PC-9 (cell line): ENCODE results near the gene ANP32A. TPM values are rescaled to one million over a fixed set of nuclear protein-coding genes. Genes with fewer than 3 reads are reported as not detected.
"Not testable (repeated sequence)": the region's sequence is repeated elsewhere in the genome, so short reads cannot be mapped to it uniquely, and the experiment has no call there.

ENCODE experiments used
- BruUV-seq: library from RNA; stranded (reverse); fragments of 400-500 nt; replicated peaks from 2 replicates; lab custom pipeline; 2021; lab: Mats Ljungman, UMichigan
- CTCF ChIA-PET: fragments of 300-600 bp; sonication (Branson Sonifier 250); formaldehyde crosslinking; loops from one replicate; lab custom pipeline; 2022; ENCODE audit warnings: antibody characterized with exemption; lab: Charles Lee
- POLR2A ChIA-PET: fragments of 300-600 bp; sonication (Branson Sonifier 250); formaldehyde crosslinking; loops from one replicate; lab custom pipeline; 2022; ENCODE audit warnings: antibody characterized with exemption; ENCODE audit not compliant: unreplicated experiment; lab: Charles Lee
- DNase-seq, 2 experiments: peaks; one replicate each; pipeline versions ENCODE4 v3.0.0 to v3.0.0-alpha.2; 2015 to 2022; ENCODE audit warnings: mixed read lengths in 1 of 2
- H2AFZ ChIP-seq: fragments of 200-600 bp; sonication (generic); 2 replicates; pipeline ENCODE4 v1.8.1; 2017; ENCODE audit warnings: antibody characterized with exemption
- H3F3A ChIP-seq: fragments of 200-600 bp; sonication (generic); 2 replicates; pipeline ENCODE4 v1.8.1; 2017; ENCODE audit warnings: antibody characterized with exemption, mild to moderate bottlenecking, low read depth; ENCODE audit not compliant: insufficient read depth
- H3K27ac ChIP-seq: fragments of 200-600 bp; sonication (generic); 2 replicates; pipeline ENCODE4 v1.6.1; 2016; ENCODE audit warnings: mixed run types
- H3K27me3 ChIP-seq: fragments of 200-600 bp; sonication (generic); 2 replicates; pipeline ENCODE4 v1.6.1; 2016; ENCODE audit warnings: low read depth, mixed run types; ENCODE audit not compliant: insufficient read depth
- H3K36me3 ChIP-seq: fragments of 200-600 bp; sonication (generic); 2 replicates; pipeline ENCODE4 v1.6.1; 2016; ENCODE audit warnings: low read depth, mixed run types
- H3K4me1 ChIP-seq: fragments of 200-600 bp; sonication (generic); replicated peaks from 2 replicates; pipeline ENCODE4 v1.6.1; 2016; ENCODE audit warnings: mixed run types; ENCODE audit not compliant: insufficient read depth
- H3K4me2 ChIP-seq: fragments of 200-600 bp; sonication (generic); 2 replicates; pipeline ENCODE4 v1.6.1; 2017; ENCODE audit warnings: mixed run types
- H3K4me3 ChIP-seq: fragments of 200-600 bp; sonication (generic); 2 replicates; pipeline ENCODE4 v1.6.1; 2016; ENCODE audit warnings: mixed run types
- H3K79me2 ChIP-seq: fragments of 200-600 bp; sonication (generic); 2 replicates; pipeline ENCODE4 v1.6.1; 2017; ENCODE audit warnings: low read depth, mixed run types
- H3K9me2 ChIP-seq: fragments of 200-600 bp; sonication (generic); 2 replicates; pipeline ENCODE4 v1.8.1; 2017; ENCODE audit warnings: mild to moderate bottlenecking; ENCODE audit not compliant: insufficient read depth
- H3K9me3 ChIP-seq: fragments of 200-600 bp; sonication (generic); 2 replicates; pipeline ENCODE4 v1.8.1; 2016; ENCODE audit warnings: low read depth; ENCODE audit not compliant: insufficient read depth
- H4K20me1 ChIP-seq: fragments of 200-600 bp; sonication (generic); 2 replicates; pipeline ENCODE4 v1.8.1; 2017; ENCODE audit not compliant: insufficient read depth
- EZH2 ChIP-seq: fragments of 200-600 bp; sonication (generic); IDR thresholded peaks from 2 replicates; pipeline ENCODE4 v1.8.0; 2017; ENCODE audit warnings: antibody characterized with exemption, low read depth
- intact Hi-C: fragments of 100-400 bp; cut with micrococcal nuclease; formaldehyde crosslinking; loops from one replicate; pipeline ENCODE4 v1.10.0; 2022; ENCODE audit not compliant: unreplicated experiment
- total RNA-seq: library from RNA; stranded (reverse); gene quantifications from 2 replicates; pipeline ENCODE4 v1.2.3, GENCODE V29; 2021
- TF ChIP-seq, protein P1 (sequence below): fragments of 200-600 bp; sonication (generic); conservative IDR thresholded peaks from 2 replicates; pipeline ENCODE4 v1.6.1; 2017; ENCODE audit warnings: mixed run types, antibody characterized with exemption, mild to moderate bottlenecking, moderate library complexity

ANP32A gene
- total RNA-seq, 1 experiment from 2014 or later: 182 TPM

DNA sequence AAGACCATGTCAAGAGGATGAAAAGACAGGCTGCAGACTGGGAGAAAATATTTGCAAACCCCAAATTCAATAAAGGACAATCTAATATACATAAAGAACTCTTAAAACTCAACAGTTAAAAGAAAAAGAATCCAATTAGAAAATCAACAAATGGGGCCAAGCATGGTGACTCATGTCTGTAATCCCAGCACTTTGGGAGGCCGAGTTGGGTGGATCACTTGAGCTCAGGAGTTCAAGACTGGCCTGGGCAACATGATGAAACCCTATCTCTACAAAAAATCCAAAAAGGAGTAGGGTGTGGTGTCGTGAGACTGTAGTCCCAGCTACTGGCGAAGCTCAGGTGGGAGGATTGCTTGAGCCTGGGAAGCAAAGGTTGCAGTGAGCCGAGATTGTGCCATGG, 57.6 kb downstream of the ANP32A start:
- CTCF ChIA-PET: no interaction called here
- POLR2A ChIA-PET: no interaction called here
- Histone ChIP-seq H3K27me3 (no peaks in the 10 kb centered on the region), H3K9me3 (no peaks in the 10 kb centered on the region), H3K27ac (no peak overlapping the region), H3K4me1 (no peaks in the 10 kb centered on the region), H4K20me1 (no peaks in the 10 kb centered on the region), H3K9me2 (no peaks in the 10 kb centered on the region), H3K4me3 (no peak overlapping the region), H3K79me2 (no peaks in the 10 kb centered on the region), H3K4me2 (no peak overlapping the region), H2AFZ (no peak overlapping the region), H3K36me3 (no peaks in the 10 kb centered on the region), H3F3A (no peaks in the 10 kb centered on the region)
- intact Hi-C loops: no loop called here
- no TSS peak for BruUV-seq
- no peak for DNase-seq
- TF ChIP-seq, protein P1, sequence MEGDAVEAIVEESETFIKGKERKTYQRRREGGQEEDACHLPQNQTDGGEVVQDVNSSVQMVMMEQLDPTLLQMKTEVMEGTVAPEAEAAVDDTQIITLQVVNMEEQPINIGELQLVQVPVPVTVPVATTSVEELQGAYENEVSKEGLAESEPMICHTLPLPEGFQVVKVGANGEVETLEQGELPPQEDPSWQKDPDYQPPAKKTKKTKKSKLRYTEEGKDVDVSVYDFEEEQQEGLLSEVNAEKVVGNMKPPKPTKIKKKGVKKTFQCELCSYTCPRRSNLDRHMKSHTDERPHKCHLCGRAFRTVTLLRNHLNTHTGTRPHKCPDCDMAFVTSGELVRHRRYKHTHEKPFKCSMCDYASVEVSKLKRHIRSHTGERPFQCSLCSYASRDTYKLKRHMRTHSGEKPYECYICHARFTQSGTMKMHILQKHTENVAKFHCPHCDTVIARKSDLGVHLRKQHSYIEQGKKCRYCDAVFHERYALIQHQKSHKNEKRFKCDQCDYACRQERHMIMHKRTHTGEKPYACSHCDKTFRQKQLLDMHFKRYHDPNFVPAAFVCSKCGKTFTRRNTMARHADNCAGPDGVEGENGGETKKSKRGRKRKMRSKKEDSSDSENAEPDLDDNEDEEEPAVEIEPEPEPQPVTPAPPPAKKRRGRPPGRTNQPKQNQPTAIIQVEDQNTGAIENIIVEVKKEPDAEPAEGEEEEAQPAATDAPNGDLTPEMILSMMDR: no peak
- TF ChIP-seq EZH2: no peak

DNA sequence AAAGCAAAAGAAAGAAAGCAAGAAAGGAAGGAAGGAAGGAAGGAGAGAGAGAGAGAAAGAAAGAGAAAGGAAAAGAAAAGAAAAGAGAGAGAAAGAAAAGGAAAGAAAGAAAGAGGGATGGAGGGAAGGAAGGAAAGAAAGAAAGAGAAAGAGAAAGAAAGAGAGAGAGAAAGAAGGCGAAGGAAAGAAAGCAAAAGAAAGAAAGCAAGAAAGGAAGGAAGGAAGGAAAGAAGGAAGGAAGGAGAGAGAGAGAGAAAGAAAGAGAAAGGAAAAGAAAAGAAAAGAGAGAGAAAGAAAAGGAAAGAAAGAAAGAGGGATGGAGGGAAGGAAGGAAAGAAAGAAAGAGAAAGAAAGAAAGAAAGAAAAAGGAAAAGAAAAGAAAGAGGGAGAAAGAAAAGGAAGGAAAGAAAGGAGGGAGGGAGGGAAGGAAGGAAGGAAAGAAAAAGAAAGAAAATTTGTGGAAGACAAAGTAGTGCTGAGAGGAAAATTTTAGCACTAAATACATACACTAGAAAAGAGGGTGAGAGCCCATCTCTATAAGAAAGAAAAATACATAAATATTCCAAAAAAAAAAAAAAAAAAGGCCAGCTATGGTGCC, 60.6 kb downstream of the ANP32A start:
- H3K4me1 ChIP-seq, CTCF ChIA-PET, DNase-seq, H3K9me3 ChIP-seq, H3K27ac ChIP-seq, H2AFZ ChIP-seq, H4K20me1 ChIP-seq, H3K36me3 ChIP-seq, H3K9me2 ChIP-seq, H3K79me2 ChIP-seq, H3K4me3 ChIP-seq, H3K4me2 ChIP-seq, H3F3A ChIP-seq, H3K27me3 ChIP-seq, BruUV-seq, POLR2A ChIA-PET, intact Hi-C loops: not testable (repeated sequence)

DNA sequence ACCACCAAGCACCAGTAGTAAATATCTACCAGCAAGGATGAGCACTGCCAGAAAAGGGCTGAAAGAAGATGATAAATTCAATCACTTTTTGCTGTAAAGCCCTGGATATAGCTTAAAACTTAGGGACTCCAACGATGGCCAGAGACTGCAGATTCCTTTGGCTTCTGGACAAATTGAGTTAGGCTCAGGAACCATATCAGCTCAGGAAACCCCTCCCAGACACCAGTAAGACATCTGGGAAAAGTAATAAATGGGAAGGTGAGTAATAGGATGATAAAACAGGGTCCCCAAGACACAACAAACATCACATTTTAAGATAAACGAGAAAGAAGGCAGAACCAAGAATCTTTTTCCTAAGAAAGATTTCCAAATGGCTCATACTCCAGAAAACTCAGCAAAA, 65.0 kb downstream of the ANP32A start:
- Histone ChIP-seq H3F3A (no peaks in the 10 kb centered on the region), H3K27ac (no peak overlapping the region), H3K36me3 (no peaks in the 10 kb centered on the region), H3K4me3 (no peak overlapping the region), H3K4me2 (no peak overlapping the region), H2AFZ (no peak overlapping the region), H3K79me2 (no peaks in the 10 kb centered on the region), H3K4me1 (no peaks in the 10 kb centered on the region), H3K27me3 (no peaks in the 10 kb centered on the region), H4K20me1 (no peaks in the 10 kb centered on the region), H3K9me2 (no peaks in the 10 kb centered on the region), H3K9me3 (no peaks in the 10 kb centered on the region)
- TF ChIP-seq, protein P1: no peak
- TF ChIP-seq EZH2: no peak
- no TSS peak for BruUV-seq
- intact Hi-C loops: no loop called here
- no peak for DNase-seq
- POLR2A ChIA-PET: no interaction called here
- CTCF ChIA-PET: interaction anchor here (0.6 kb wide), 1 partner anchor 173 kb away, joined by 3 read pairs; no protein-coding TSS in a partner anchor

DNA sequence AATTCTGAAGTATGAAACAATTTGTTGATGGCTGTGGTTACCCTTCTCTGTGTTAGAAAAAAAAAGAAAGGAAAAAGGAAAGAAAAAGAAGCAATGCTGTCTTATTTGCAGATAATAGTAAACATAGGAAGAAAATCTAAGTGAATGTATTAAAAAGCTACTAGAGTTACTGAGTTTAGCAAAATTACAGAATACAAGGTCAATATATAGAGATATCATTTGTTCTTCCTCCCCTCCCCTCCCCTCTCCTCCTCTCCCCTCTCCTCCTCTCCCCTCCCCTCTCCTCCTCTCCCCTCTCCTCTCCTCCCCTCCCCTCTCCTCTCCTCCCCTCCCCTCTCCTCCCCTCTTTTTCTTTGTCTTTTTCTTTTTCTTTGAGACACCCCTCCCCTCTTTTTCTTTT, 69.1 kb downstream of the ANP32A start:
- TF ChIP-seq EZH2: no peak
- TF ChIP-seq, protein P1: no peak
- POLR2A ChIA-PET: no interaction called here
- H3K4me1 ChIP-seq: no peaks in the 10 kb centered on the region
- H3K4me3 ChIP-seq: no peak overlapping the region
- intact Hi-C loops: no loop called here
- no peaks in the 10 kb centered on the region for H3K9me2 ChIP-seq
- H3K9me3 ChIP-seq: no peaks in the 10 kb centered on the region
- H3K4me2 ChIP-seq: no peak overlapping the region
- no peaks in the 10 kb centered on the region for H3K79me2 ChIP-seq
- H3K27me3 ChIP-seq: no peaks in the 10 kb centered on the region
- H3K27ac ChIP-seq: no peak overlapping the region
- no peaks in the 10 kb centered on the region for H4K20me1 ChIP-seq
- no peak for DNase-seq
- H3F3A ChIP-seq: no peaks in the 10 kb centered on the region
- H2AFZ ChIP-seq: no peak overlapping the region
- no peaks in the 10 kb centered on the region for H3K36me3 ChIP-seq
- CTCF ChIA-PET: no interaction called here
- no TSS peak for BruUV-seq
